IMR-90 (cell line): ENCODE measurements around the gene C19orf47.

ENCODE experiments used
- BHLHE40 ChIP-seq: fragments of 150-350 bp; IDR thresholded peaks from 2 replicates; pipeline ENCODE4 v1.6.1; 2016; ENCODE audit warnings: mild to moderate bottlenecking, low read depth, low read length
- CEBPB ChIP-seq: IDR thresholded peaks from 2 replicates; pipeline ENCODE4 v1.6.1; 2012; ENCODE audit warnings: low read depth, low read length, improper control_type of control experiment
- CTCF ChIP-seq: conservative IDR thresholded peaks from 2 replicates; pipeline ENCODE4 v1.5.1; 2012; ENCODE audit warnings: mild to moderate bottlenecking, low read depth, low read length, improper control_type of control experiment
- MAZ ChIP-seq: IDR thresholded peaks from 2 replicates; pipeline ENCODE4 v1.6.1; 2012; ENCODE audit warnings: low read depth, mild to moderate bottlenecking, low read length, improper control_type of control experiment, moderate library complexity, borderline replicate concordance
- MXI1 ChIP-seq: IDR thresholded peaks from 2 replicates; pipeline ENCODE4 v1.6.1; 2012; ENCODE audit warnings: low read depth, mild to moderate bottlenecking, low read length, moderate library complexity, borderline replicate concordance
- NFE2L2 ChIP-seq: fragments of 150-350 bp; IDR thresholded peaks from 2 replicates; pipeline ENCODE4 v1.6.1; 2016; ENCODE audit warnings: low read depth, mild to moderate bottlenecking, low read length
- POLR2A ChIP-seq: IDR thresholded peaks from 2 replicates; pipeline ENCODE4 v1.6.1; 2012; ENCODE audit warnings: mild to moderate bottlenecking, low read depth, low read length
- SMC3 ChIP-seq: fragments of 150-350 bp; IDR thresholded peaks from 2 replicates; pipeline ENCODE4 v1.6.1; 2016; ENCODE audit warnings: low read depth, mild to moderate bottlenecking, antibody characterized with exemption, low read length, moderate library complexity
- USF2 ChIP-seq: fragments of 150-350 bp; IDR thresholded peaks from 2 replicates; pipeline ENCODE4 v1.6.1; 2017; ENCODE audit warnings: mild to moderate bottlenecking, antibody characterized with exemption, low read length, low read depth

DNA sequence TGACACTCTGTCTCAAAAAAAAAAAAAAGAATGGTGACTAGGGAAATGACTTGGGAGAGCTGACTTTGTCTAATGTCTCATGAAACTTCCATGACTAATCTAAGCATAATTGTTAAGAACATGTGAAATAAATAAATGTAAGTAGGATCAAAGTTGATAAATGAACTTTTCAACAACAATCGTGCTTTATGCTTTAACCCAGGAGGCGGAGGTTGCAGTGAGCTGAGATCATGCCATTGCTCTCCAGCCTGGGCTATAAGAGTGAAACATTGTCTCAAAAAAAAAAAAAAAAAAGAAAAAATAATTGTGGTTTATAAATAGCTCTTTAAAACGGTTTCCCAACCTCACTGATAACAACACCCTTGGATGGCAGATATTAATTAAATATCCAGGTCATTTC, 50.2 kb downstream of the C19orf47 start:
- TF ChIP-seq POLR2A (no peak), MAZ (no peak), CTCF (no peak), SMC3 (no peak), CEBPB (no peak), BHLHE40 (no peak), USF2 (no peak), NFE2L2 (no peak), MXI1 (no peak)
